ENCODE results near the gene PPP1R15A.

DNA sequence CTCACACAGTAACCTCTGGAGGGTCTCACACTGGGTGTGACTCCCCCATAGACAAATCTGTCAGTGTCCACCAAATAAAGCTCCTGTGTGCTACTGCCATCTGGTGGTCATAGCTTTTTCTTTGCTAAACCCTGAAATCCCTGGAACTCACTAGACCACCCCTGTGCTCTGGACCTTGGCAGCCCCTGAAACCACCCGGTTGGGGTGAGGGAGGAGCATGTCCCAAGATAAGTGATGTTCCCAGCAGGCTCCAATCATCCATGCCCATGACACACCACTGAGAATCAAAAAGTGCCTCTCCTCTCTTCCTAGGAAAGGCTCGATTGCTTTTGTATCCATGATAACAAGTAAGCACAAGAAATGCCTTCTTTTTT, 29.4 kb upstream of the PPP1R15A start:
- TF ChIP-seq, protein P1, sequence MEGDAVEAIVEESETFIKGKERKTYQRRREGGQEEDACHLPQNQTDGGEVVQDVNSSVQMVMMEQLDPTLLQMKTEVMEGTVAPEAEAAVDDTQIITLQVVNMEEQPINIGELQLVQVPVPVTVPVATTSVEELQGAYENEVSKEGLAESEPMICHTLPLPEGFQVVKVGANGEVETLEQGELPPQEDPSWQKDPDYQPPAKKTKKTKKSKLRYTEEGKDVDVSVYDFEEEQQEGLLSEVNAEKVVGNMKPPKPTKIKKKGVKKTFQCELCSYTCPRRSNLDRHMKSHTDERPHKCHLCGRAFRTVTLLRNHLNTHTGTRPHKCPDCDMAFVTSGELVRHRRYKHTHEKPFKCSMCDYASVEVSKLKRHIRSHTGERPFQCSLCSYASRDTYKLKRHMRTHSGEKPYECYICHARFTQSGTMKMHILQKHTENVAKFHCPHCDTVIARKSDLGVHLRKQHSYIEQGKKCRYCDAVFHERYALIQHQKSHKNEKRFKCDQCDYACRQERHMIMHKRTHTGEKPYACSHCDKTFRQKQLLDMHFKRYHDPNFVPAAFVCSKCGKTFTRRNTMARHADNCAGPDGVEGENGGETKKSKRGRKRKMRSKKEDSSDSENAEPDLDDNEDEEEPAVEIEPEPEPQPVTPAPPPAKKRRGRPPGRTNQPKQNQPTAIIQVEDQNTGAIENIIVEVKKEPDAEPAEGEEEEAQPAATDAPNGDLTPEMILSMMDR (IDR thresholded peaks at IDR 0.05), result peak in 3 of 4 experiments; percentile 76 to 84 (median 81)
- TF ChIP-seq POLR2A (IDR thresholded peaks at IDR 0.05), result no peak

Measured in gastroesophageal sphincter (tissue), 3 donors.